ENCODE data around the gene ASTN2. TPM values are rescaled to one million over a fixed set of nuclear protein-coding genes. Genes with fewer than 3 reads are reported as not detected.

The ASTN2 gene
- total RNA-seq, 1 donor from 2014 or later = 2.3 TPM

- H3K27ac ChIP-seq = no peak overlapping the region
- DNase-seq (ENCODE audit: low spot score in 2 of 2) = no peak
- no peaks in the 10 kb centered on the region for H3K9me3 ChIP-seq
- intact Hi-C loops (cut with DNase I) = no loop called here
- H3K4me3 ChIP-seq = no peak overlapping the region
- no peak for TF ChIP-seq CTCF (IDR thresholded peaks at IDR 0.05)
- no peaks in the 10 kb centered on the region for H3K27me3 ChIP-seq
- no peaks in the 10 kb centered on the region for H3K36me3 ChIP-seq
- no peaks in the 10 kb centered on the region for H3K4me1 ChIP-seq
These were observed 397.4 kb downstream of the ASTN2 start for GRCh38 chr9:117017414-117017985.

GRCh38 chr9:117014061-117014460, 400.8 kb downstream of the ASTN2 start:
- H3K27me3 ChIP-seq = no peaks in the 10 kb centered on the region
- no peak overlapping the region for H3K27ac ChIP-seq
- no peaks in the 10 kb centered on the region for H3K36me3 ChIP-seq
- no peaks in the 10 kb centered on the region for H3K4me1 ChIP-seq
- no peak for TF ChIP-seq CTCF (IDR thresholded peaks at IDR 0.05)
- H3K4me3 ChIP-seq = no peak overlapping the region
- intact Hi-C loops (cut with DNase I) = no loop called here
- DNase-seq (ENCODE audit: low spot score in 2 of 2) = no peak
- H3K9me3 ChIP-seq = no peaks in the 10 kb centered on the region

- intact Hi-C loops (cut with DNase I) = no loop called here
These were observed 401.3 kb downstream of the ASTN2 start for GRCh38 chr9:117013440-117013995.

GRCh38 chr9:117010061-117010460, 404.8 kb downstream of the ASTN2 start:
- Histone ChIP-seq H3K4me3 (no peak overlapping the region), H3K9me3 (no peaks in the 10 kb centered on the region), H3K27ac (no peak overlapping the region), H3K27me3 (no peaks in the 10 kb centered on the region), H3K36me3 (no peaks in the 10 kb centered on the region), H3K4me1 (no peaks in the 10 kb centered on the region)
- DNase-seq (ENCODE audit: low spot score in 2 of 2) = no peak
- intact Hi-C loops (cut with DNase I) = no loop called here
- TF ChIP-seq CTCF (IDR thresholded peaks at IDR 0.05) = no peak

More at GRCh38 chr9:117013440-117013995, 401.3 kb downstream of the ASTN2 start:
- H3K27me3 ChIP-seq = no peaks in the 10 kb centered on the region
- no peak for TF ChIP-seq CTCF (IDR thresholded peaks at IDR 0.05)
- no peaks in the 10 kb centered on the region for H3K4me1 ChIP-seq
- H3K36me3 ChIP-seq = no peaks in the 10 kb centered on the region
- H3K9me3 ChIP-seq = no peaks in the 10 kb centered on the region
- no peak overlapping the region for H3K4me3 ChIP-seq
- no peak for DNase-seq (ENCODE audit: low spot score in 2 of 2)
- no peak overlapping the region for H3K27ac ChIP-seq

- Histone ChIP-seq H3K4me1 (no peaks in the 10 kb centered on the region), H3K36me3 (no peaks in the 10 kb centered on the region), H3K27me3 (no peaks in the 10 kb centered on the region), H3K4me3 (no peak overlapping the region), H3K9me3 (no peaks in the 10 kb centered on the region), H3K27ac (no peak overlapping the region)
- intact Hi-C loops (cut with DNase I) = no loop called here
- DNase-seq (ENCODE audit: low spot score in 2 of 2) = no peak
- no peak for TF ChIP-seq CTCF (IDR thresholded peaks at IDR 0.05)
These were observed 406.0 kb downstream of the ASTN2 start for GRCh38 chr9:117008876-117009275.

Measured in ascending aorta (tissue), 2 donors.